Smooth muscle cell of the pulmonary artery (primary cell): Measurements from ENCODE around the gene ZCWPW2. TPM values are rescaled to one million over a fixed set of nuclear protein-coding genes. Genes with fewer than 3 reads are reported as not detected.

ENCODE experiments used
- total RNA-seq: library from RNA; depleted of rRNA; stranded (reverse); fragments of >200 nt; gene quantifications from 2 replicates; pipeline ENCODE4 v1.2.3, GENCODE V29; 2014

ZCWPW2 gene
- total RNA-seq = 0.66 and 1.2 TPM in 2 replicates

DNA sequence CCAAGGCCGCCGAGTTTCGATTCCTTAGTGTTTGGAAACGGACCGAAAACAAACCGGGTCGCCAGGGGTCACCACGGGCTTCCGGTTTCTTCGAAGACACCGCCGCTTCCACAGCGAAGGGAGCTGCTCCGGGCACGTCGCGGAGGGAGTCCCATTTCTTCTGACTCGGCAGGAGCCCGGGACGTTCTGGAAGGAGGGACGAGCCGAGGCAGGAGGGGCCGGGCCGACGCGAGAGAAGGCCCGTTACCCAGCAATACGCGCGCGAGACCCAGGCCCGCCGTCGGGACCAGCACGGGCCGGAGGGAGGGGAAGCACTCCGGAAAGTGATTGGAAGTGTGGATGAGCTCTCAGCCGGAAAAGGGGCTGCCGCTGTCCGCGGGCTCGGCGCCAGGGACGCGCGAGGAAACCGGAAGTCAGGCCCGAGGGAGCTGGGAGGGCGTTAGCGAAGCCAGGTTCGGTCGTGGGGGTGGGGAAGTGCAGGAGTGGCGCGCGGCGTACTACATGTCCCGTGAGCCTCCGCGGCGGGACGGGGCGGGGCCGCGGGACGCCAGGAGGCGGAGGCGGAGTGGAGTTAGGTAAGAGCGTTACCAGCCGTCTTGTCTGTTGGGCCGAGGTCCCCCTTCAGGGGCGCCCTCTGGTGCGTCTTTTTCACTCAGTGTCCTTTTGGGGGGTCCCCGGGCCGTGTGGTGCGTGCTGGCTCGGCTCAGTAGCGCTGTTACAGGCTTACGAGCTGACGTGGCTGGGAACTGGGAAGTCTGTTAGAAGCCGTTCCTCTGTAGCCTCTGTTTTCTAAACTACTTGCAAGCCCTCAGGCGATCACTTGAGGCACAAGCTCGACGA, at the start of gene ZCWPW2, which contains the start of gene AZI2:
Gene ZCWPW2 (plus strand): TSS at position 93 of the 840 bp plus-strand sequence. CDS start 64,348 bp downstream, outside the sequence.
Gene AZI2 (minus strand): TSS at position 196 of the 840 bp plus-strand sequence. CDS start 8,207 bp downstream, outside the sequence.

Other genes with a start within 250 kb of the ZCWPW2 start
- 3.0 and 3.9 TPM in 2 replicates for gene CMC1, start 107.1 kb upstream of the ZCWPW2 start, total RNA-seq
- 93.1 and 127 TPM in 2 replicates for gene AZI2, start 103 bp downstream of the ZCWPW2 start, total RNA-seq